DOHH2 (cell line): ENCODE results near the gene ZNF354B.

Experiments
- EZH2phosphoT487 ChIP-seq: fragments of 200-600 bp; sonication (generic); IDR thresholded peaks from 2 replicates; pipeline ENCODE4 v1.6.1; 2017; ENCODE audit warnings: borderline replicate concordance, mild to moderate bottlenecking, antibody characterized with exemption, low read length, moderate library complexity, mixed read lengths
- TF ChIP-seq, protein P1 (sequence below): fragments of 200-600 bp; sonication (generic); IDR thresholded peaks from one replicate; pipeline ENCODE4 v1.5.1; 2014; ENCODE audit warnings: antibody characterized with exemption, mild to moderate bottlenecking, low read depth, low read length; ENCODE audit not compliant: poor library complexity, severe bottlenecking

DNA sequence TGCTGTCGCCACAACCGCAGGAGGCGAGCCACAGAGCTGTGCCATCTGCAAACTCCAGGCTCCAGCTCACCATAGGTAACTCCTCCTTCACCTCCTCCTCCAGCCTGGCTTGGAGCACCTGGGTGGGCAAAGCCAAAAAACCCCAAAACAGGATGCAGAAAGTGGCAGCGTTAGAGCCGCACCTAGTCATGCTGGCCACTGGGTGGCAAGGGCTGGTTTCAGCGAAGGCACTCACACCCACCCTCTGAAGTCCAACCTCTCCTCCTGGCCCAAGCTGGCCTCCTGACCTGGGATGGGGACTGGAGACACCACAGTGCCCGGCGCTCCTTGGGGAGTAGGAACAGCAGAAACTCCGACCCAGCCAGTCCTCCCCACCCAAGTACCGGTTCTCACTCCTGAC, 28.7 kb upstream of the ZNF354B start:
- TF ChIP-seq, protein P1, sequence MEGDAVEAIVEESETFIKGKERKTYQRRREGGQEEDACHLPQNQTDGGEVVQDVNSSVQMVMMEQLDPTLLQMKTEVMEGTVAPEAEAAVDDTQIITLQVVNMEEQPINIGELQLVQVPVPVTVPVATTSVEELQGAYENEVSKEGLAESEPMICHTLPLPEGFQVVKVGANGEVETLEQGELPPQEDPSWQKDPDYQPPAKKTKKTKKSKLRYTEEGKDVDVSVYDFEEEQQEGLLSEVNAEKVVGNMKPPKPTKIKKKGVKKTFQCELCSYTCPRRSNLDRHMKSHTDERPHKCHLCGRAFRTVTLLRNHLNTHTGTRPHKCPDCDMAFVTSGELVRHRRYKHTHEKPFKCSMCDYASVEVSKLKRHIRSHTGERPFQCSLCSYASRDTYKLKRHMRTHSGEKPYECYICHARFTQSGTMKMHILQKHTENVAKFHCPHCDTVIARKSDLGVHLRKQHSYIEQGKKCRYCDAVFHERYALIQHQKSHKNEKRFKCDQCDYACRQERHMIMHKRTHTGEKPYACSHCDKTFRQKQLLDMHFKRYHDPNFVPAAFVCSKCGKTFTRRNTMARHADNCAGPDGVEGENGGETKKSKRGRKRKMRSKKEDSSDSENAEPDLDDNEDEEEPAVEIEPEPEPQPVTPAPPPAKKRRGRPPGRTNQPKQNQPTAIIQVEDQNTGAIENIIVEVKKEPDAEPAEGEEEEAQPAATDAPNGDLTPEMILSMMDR = peak; percentile 15
- TF ChIP-seq EZH2phosphoT487 = no peak
